Measurements from ENCODE around the gene MEX3D.

The MEX3D gene

DNA sequence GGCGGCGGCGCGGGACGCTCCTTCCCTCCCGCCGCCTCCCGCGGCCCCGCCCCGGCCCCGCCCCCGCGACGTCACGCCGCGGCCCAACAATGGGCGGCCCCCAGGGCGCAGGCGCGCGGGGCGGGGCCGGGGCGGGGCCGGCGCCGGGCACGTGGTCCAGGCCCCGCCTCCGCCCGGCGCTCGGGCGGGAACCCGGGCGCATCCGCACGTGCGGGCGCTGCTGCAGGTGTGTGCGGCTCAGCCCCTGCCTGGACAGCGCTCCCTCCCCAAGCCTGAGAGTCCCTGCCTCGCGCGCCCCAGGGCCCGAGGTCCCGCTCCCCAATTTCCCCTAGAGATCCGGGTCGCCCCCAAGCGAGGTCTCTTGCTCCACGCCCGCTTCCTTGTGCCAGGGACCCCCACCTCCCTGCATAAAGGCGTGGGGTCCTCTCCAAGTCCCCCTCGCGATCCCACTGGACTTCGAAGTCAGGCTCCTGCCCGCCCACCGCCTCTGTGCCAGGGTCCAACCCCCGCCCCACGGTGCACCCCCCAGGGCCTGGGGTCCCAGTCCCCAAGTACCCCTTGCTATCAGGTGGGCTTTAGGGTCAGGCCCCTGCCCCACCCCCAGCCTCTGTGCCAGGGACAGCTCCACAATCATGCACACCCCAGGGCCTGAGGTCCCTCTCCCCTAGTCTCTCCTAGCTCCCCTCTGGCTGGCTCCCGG is at the start of gene MEX3D:
Gene MEX3D, minus strand, starts transcription at position 6 of the 700 bp plus-strand sequence. CDS start 267 bp downstream, outside the sequence.
- H3K4me1 Mint-ChIP-seq, result peaks cover 13% of the 10 kb centered on the region
- DNase-seq (ENCODE audit: low spot score in 2 of 2) (peak; percentile 76 to 78), ATAC-seq (peak; percentile 84)
- peak within 1 kb of the TSS; percentile 32 for H3K4me3 Mint-ChIP-seq
- no peaks in the 10 kb centered on the region for H3K9me3 Mint-ChIP-seq
- no peaks in the 10 kb centered on the region for H3K36me3 Mint-ChIP-seq
- no peak within 1 kb of the TSS for H3K27ac Mint-ChIP-seq

DNA sequence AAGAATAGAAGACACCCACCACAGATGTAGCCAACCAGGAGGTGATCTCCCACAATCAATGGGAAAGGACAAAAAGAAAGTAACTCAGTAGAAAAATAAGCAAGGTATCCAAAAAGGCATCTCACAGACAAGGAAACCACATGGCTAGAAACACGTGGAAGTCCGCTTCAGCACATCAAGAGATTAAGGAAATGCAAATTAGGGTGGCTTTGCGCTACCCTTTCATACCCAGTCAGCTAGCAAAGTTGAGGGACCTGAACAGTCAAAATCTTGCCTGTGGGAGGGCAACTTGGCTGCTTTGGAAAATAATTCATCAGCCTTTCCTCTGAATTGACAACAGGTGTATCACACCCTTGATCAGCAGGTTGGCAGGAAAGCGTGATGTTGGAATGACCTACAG is 48.8 kb upstream of the MEX3D start:
- ATAC-seq, result no peak
- no peak for DNase-seq (ENCODE audit: low spot score in 2 of 2)
- H3K4me1 Mint-ChIP-seq, result peaks cover 24% of the 10 kb centered on the region
- H3K27ac Mint-ChIP-seq, result peak overlapping the region; percentile 82
- H3K9me3 Mint-ChIP-seq, result no peaks in the 10 kb centered on the region
- peaks cover 57% of the 10 kb centered on the region for H3K36me3 Mint-ChIP-seq
- no peak overlapping the region for H3K4me3 Mint-ChIP-seq

DNA sequence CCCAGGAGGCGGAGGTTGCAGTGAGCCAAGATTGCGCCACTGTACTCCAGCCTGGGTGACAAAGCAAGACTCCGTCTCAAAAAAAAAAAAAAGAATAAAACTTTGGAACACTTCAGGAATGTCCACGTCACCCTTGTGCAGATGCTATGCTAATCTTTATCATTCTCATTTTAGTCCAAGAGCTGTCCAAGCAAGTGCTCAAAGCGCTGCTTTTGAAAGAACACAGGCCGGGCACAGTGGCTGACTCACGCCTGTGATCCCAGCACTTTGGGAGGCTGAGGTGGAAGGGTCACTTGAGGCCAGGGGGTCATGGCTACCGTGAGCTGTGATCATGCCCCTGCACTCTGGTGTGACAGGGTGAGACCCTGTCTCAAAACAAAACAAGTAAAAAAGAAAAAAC is 48.3 kb upstream of the MEX3D start:
- peaks cover 62% of the 10 kb centered on the region for H3K36me3 Mint-ChIP-seq
- H3K4me3 Mint-ChIP-seq, result no peak overlapping the region
- peak overlapping the region; percentile 82 for H3K27ac Mint-ChIP-seq
- no peak for ATAC-seq
- peaks cover 24% of the 10 kb centered on the region for H3K4me1 Mint-ChIP-seq
- no peaks in the 10 kb centered on the region for H3K9me3 Mint-ChIP-seq
- DNase-seq (ENCODE audit: low spot score in 2 of 2), result no peak

DNA sequence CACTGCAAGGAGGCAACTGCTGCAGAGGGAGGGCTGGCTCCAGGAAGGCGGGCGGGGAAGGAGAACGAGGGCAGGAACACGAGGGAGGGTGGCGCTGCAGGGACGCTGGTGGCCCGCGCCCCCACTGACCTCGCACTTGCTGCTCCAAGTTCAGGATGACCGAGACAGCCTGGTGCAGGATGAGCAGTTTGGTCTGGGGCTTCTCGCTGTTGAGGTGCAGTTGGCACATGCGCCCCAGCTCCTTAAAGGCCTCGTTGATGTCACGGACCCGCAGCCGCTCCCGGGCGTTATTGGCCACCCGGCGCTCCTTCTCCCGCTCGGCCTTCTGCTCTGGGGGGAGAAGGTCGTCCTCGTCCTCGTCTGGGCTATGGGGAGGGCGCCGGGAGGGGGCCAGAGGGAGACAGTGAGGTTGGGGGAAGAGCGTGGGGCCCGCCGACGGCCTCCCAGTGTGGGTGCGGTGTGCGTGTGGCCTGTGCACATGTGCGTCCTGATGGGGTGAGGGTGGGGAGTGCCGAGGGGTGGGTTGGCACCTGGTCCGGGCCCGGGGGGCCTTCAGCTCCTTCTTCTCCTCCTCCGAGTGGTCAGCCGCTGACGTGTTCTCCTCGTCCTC is 47.1 kb upstream of the MEX3D start:
- H3K9me3 Mint-ChIP-seq, result no peaks in the 10 kb centered on the region
- peaks cover 71% of the 10 kb centered on the region for H3K36me3 Mint-ChIP-seq
- DNase-seq (ENCODE audit: low spot score in 2 of 2) (no peak), ATAC-seq (no peak)
- H3K4me1 Mint-ChIP-seq, result peaks cover 24% of the 10 kb centered on the region
- no peak overlapping the region for H3K4me3 Mint-ChIP-seq
- H3K27ac Mint-ChIP-seq, result peak overlapping the region; percentile 54

DNA sequence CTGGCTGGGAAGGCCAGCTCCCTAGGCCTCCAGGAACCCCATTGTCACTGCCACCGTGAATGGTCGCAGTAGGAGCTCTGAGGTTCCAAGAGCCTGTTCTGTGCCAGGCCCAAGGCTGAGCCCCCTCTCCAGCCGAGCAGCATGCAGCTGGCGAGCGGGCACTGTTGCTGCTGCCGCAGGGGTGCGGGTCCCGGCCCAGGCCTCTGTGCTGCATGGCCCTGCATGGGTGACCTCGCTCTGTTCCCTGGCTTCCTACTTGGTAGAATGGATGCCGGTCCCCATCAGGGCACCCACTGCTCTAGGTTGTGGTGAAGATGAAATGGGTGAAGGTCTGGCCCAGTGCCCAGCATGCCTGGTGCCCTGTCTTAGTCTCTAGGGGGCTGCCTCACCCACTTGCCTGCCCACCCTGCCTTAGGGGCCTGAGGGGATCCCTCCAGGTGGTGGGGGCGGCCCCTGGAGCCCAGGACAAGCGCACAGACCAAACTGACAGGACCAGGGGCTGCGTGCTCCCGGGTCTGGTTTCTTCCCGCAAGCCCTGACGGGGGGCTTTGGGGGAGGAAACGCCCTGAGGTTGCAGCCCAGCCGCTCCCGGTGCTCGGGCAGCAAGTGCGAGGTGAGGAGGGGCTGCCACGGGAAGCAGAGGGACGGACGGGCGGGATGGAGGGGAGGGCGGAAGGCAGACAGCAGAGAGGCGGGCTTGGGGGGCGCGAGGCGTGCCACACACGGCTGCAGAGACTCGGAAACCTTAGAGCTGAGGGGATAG is 45.9 kb upstream of the MEX3D start:
- DNase-seq (ENCODE audit: low spot score in 2 of 2), result no peak
- Mint-ChIP-seq H3K4me1 (peaks cover 33% of the 10 kb centered on the region), H3K9me3 (no peaks in the 10 kb centered on the region), H3K4me3 (no peak overlapping the region), H3K27ac (peak overlapping the region; percentile 14), H3K36me3 (peaks cover 74% of the 10 kb centered on the region)
- ATAC-seq, result no peak

DNA sequence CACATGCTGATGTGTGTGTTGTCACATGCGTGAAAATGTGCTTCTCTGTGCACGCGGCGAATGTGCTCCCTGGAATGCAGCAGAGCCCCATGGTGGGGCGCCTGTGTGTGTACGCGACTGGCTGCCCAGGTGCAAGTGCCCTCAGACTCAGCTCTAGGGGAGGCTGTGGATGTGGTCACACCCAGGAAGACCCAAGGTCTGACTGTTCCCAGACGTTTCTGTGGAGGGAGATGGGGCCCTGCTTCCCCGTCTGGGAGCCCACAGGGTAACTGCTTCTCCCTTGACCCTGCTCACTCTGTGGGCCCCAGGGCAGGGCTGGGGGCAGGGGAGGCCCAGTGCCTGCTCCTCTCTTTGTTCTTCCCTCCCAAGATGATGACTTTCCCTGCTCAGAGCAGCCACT is 45.0 kb upstream of the MEX3D start:
- H3K36me3 Mint-ChIP-seq, result peaks cover 74% of the 10 kb centered on the region
- H3K27ac Mint-ChIP-seq, result peak overlapping the region; percentile 23
- no peak for DNase-seq (ENCODE audit: low spot score in 2 of 2)
- H3K4me3 Mint-ChIP-seq, result no peak overlapping the region
- H3K9me3 Mint-ChIP-seq, result no peaks in the 10 kb centered on the region
- H3K4me1 Mint-ChIP-seq, result peaks cover 35% of the 10 kb centered on the region
- ATAC-seq, result no peak

DNA sequence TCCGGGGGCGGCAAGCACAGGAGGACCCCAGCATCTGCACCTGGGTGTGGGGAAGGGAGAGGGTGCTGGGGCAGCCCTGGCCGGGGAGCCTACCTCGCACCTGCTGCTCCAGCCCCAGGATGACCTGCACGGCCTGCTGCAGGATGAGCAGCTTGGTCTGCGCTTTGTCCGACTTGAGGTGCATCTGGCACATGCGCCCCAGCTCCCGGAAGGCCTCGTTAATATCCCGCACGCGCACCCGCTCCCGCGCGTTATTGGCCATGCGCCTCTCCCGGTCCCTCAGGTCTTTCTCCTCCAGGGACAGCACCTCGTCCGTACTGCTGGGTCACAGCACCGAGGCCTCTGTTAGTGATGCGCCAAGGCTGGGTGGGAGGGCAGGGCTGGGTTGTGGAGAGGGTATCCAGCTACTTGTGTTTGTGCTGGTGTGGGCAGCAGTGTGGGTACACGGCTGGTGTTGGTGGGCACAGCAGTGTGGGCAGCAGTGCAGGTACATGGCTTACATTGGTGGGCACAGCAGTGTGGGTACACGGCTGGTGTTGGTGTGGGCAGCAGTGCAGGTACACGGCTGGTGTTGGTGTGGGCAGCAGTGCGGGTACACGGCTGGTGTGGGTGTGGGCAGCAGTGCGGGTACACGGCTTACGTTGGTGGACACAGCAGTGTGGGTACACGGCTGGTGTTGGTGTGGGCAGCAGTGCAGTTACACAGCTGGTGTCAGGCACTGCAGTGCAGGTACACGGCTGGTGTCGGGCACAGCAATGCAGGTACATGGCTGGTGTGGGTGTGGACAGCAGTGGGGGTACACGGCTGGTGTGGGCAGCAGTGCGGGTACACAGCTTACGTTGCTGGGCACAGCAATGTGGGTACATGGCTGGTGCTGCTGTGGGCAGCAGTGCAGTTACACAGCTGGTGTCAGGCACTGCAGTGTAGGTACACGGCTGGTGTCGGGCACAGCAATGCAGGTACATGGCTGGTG is 44.3 kb upstream of the MEX3D start:
- DNase-seq (ENCODE audit: low spot score in 2 of 2) (no peak), ATAC-seq (no peak)
- Mint-ChIP-seq H3K4me3 (no peak overlapping the region), H3K36me3 (peaks cover 74% of the 10 kb centered on the region), H3K9me3 (no peaks in the 10 kb centered on the region), H3K4me1 (peaks cover 27% of the 10 kb centered on the region), H3K27ac (no peak overlapping the region)

DNA sequence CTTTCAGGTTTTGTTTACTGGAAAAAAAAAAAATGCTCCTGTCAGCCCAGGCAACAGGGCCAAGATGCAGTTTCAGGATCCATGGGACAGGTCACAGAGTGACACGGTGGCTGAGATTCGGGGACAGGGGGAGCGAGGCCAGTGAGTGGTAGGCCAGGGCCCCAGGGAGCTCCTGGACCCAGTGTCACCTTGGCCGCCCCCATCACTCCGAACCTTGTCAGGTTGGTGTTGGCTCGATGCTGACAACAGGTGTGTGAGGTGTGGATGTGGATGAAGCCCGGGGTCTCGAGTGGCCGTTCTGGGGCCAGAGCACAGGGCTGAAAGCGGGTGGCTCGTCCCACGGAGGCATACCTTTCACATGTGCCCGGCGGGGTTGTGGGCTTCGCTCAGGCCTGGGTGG is 43.2 kb upstream of the MEX3D start:
- Mint-ChIP-seq H3K9me3 (no peaks in the 10 kb centered on the region), H3K4me1 (peaks cover 23% of the 10 kb centered on the region), H3K27ac (no peak overlapping the region), H3K36me3 (peaks cover 67% of the 10 kb centered on the region), H3K4me3 (no peak overlapping the region)
- ATAC-seq, result no peak
- no peak for DNase-seq (ENCODE audit: low spot score in 2 of 2)

DNA sequence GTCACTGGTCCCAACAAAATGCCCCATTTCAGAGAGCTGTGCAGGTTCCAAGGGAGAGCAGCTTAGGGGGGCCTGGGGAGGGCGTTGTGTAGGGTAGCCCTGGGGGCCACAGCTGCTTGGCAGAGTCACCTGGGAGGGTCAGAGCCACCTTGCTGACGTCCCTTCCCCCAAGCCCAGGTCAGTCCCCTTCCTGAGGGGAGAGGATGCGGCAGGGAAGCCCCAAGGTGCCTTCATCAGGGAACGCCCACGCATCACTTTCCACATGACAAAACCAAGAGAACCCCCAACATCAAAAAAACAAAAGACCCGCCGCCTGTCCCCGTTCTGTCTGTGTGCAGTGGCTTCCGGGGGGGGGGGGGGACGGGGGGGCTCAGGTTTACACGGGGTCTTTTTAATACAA is 42.5 kb upstream of the MEX3D start:
- peaks cover 67% of the 10 kb centered on the region for H3K36me3 Mint-ChIP-seq
- DNase-seq (ENCODE audit: low spot score in 2 of 2) (no peak), ATAC-seq (no peak)
- no peaks in the 10 kb centered on the region for H3K9me3 Mint-ChIP-seq
- peaks cover 31% of the 10 kb centered on the region for H3K4me1 Mint-ChIP-seq
- no peak overlapping the region for H3K27ac Mint-ChIP-seq
- H3K4me3 Mint-ChIP-seq, result no peak overlapping the region

DNA sequence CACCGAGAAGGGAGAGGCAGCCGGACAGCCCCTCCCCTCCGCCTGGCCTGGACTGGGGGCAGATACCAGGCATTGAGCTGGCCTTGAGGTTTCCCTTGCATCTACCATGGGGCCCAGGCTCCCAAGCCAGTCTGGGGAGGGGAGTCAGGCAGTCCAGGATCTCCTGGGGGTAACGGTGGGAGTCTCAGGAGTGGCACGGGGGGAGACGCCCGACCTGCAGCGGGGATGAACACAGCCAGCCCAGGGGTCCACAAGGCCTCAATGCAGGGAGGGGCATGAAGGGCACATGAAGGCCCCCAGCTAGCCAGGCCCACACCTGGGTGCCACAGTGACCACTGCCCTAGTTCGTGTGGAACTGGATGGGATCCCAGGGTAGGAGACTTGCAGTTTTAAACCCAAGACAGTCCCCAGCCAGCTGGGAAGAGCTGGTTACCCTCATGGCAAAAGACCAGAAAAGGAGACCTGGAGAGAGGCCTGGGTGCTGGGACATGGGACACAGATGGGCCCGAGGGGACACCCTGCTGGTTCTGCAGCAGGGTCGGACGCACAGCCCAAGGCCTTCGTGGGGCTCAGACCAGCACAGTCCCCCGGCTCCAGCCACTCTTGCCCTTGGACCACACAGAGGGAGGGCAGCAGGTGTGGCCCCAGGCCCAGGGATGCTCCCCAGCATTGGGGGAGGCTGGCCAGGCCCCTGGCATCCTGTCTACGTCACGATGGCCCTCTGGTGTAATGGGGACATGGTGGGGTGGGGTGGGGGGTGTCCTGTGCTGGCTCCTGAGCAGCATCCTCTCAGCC is 41.8 kb upstream of the MEX3D start:
- Mint-ChIP-seq H3K27ac (peak overlapping the region; percentile 89), H3K4me3 (no peak overlapping the region), H3K9me3 (no peaks in the 10 kb centered on the region), H3K36me3 (peaks cover 67% of the 10 kb centered on the region), H3K4me1 (peaks cover 34% of the 10 kb centered on the region)
- ATAC-seq (no peak), DNase-seq (ENCODE audit: low spot score in 2 of 2) (no peak)

DNA sequence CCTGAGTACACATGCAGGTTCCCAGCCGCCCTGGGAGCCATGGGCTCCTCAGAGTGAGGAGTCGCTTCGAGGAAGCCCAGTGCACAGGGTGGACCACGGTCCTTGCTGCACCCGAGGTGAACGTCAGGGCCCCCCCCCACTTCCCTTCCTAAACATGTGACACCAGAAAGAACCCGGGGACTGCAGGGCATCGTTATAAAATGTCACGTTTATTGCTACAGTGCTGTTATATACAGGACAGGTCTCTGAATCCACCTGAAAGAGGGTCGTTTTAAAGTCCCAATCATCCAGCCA is 40.9 kb upstream of the MEX3D start:
- Mint-ChIP-seq H3K36me3 (peaks cover 67% of the 10 kb centered on the region), H3K9me3 (no peaks in the 10 kb centered on the region), H3K27ac (peak overlapping the region; percentile 89), H3K4me1 (peaks cover 39% of the 10 kb centered on the region), H3K4me3 (peak overlapping the region; percentile 58)
- ATAC-seq (no peak), DNase-seq (ENCODE audit: low spot score in 2 of 2) (no peak)

DNA sequence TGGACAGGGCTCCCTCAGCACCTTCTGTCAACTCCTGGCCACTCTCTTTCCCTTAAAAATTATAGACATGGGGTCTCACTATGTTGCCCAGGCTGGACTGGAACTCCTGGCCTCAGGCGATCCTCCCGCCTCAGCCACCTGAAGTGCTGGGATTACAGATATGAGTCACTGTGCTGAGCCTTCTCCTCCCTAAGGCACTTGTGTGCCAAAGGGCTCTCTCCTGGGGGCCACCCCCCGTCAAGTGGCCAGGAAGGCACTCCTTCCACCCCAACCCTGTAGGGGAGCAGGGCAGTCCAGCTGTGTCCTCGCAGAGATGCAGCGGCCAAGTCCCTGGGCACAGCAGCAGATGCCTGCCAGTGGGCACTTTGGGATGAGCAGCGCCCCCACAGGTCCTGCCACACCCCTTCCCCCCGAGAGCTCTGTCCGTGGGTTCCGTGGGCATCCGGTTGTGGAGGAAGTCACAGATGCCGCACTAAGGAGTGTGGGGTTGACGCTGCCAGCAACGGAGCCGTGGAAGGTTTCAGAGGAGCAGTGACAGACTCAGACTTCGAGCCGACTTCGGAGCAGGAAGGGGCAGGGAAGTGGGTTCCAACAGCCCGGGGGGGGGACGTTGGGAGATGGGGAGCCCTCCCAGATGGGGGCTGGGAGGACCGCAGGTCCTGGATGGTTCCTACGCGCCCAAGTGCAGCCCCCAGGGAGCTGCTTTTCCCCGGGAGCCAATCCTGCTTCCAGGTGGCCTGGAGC is 40.4 kb upstream of the MEX3D start:
- H3K27ac Mint-ChIP-seq, result peak overlapping the region; percentile 89
- no peak for DNase-seq (ENCODE audit: low spot score in 2 of 2)
- peak overlapping the region; percentile 58 for H3K4me3 Mint-ChIP-seq
- H3K9me3 Mint-ChIP-seq, result no peaks in the 10 kb centered on the region
- ATAC-seq, result no peak
- H3K4me1 Mint-ChIP-seq, result peaks cover 39% of the 10 kb centered on the region
- peaks cover 67% of the 10 kb centered on the region for H3K36me3 Mint-ChIP-seq

DNA sequence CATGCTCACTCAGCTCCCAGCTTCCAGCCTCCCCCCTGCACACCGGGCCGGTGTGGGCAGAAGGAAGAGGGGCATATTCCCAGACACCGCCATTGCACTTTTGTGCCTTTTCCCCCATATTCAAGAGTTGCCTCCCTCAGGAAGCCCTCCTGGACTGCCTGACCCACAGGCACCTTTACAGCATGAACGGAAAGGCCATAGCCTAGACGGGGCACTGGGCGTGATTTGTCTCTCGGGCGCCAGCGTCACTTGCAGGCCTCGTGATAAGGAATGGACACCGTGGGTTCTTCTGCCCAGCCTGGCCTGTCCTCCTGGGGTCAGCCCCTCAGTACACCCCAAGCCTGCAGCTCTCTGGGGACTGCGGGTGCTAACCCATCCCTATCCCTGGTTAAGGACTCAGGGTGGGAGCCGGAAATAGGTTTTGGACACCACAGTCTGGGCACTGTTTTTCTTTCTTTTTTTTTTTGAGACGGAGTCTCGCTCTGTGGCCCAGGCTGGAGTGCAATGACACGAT is 38.1 kb upstream of the MEX3D start:
- Mint-ChIP-seq H3K9me3 (no peaks in the 10 kb centered on the region), H3K4me1 (peaks cover 47% of the 10 kb centered on the region), H3K27ac (peak overlapping the region; percentile 96), H3K4me3 (peak overlapping the region; percentile 94), H3K36me3 (peaks cover 74% of the 10 kb centered on the region)
- DNase-seq (ENCODE audit: low spot score in 2 of 2) (peak in 1 of 2 donors; percentile 90), ATAC-seq (peak; percentile 5)

Measured in stimulated activated effector memory CD8-positive, alpha-beta T cell treated with anti-CD3 and anti-CD28 coated beads, Interleukin-12 subunit alpha, Interleukin-12 subunit beta, amount 100 ng/mL, for 72 hours (primary cell).